HCT116 (cell line): ENCODE results near the gene THRB. TPM values are rescaled to one million over a fixed set of nuclear protein-coding genes. Genes with fewer than 3 reads are reported as not detected.

Experiments used
- ATAC-seq: fragments of 200-7000 bp; cut with Tn5 transposase; 2 replicates; pipeline ENCODE4 v1.9.1; 2020; ENCODE audit warnings: mild to moderate bottlenecking, moderate library complexity
- BruUV-seq: library from RNA; stranded (reverse); fragments of 400-500 nt; replicated peaks from 2 replicates; lab custom pipeline; 2021; lab: Mats Ljungman, UMichigan
- CTCF ChIA-PET: fragments of 300-600 bp; sonication (Branson Sonifier 250); formaldehyde crosslinking; loops from one replicate; lab custom pipeline; 2021; ENCODE audit warnings: antibody characterized with exemption; lab: Charles Lee
- POLR2A ChIA-PET: fragments of 300-600, 350-600 bp; sonication (Branson Sonifier 250); formaldehyde crosslinking; loops from one replicate; lab custom pipeline; 2021; ENCODE audit warnings: antibody characterized with exemption; lab: Charles Lee
- RAD21 ChIA-PET, 2 experiments: fragments of 300-600 bp; sonication (Branson Sonifier 250); formaldehyde crosslinking; loops; one replicate each; lab custom pipeline; 2023; ENCODE audit warnings: low total read pairs in 2 of 2; ENCODE audit not compliant: uncharacterized antibody in 2 of 2, unreplicated experiment in 2 of 2, low non-redundant PET in 1 of 2; lab: Charles Lee
- DNase-seq: peaks from one replicate; pipeline ENCODE4 v3.0.0-alpha.2; 2010; ENCODE audit warnings: low read depth, low spot score
- H2AFZ ChIP-seq: fragments of 200-600 bp; shearing (Covaris generic), sonication (generic); 2 replicates; pipeline ENCODE4 v1.6.1; 2017; ENCODE audit warnings: low read depth, mixed run types, mixed read lengths, antibody characterized with exemption, low read length; ENCODE audit not compliant: poor library complexity, severe bottlenecking
- H3K27ac ChIP-seq: 2 replicates; pipeline ENCODE4 v1.5.1; 2012; ENCODE audit warnings: low read depth, low read length
- H3K27me3 ChIP-seq: fragments of 200-600 bp; sonication (generic); 2 replicates; pipeline ENCODE4 v1.6.1; 2016; ENCODE audit warnings: mixed run types, low read length, mixed read lengths; ENCODE audit not compliant: insufficient read depth
- H3K36me3 ChIP-seq, 2 experiments: fragments of 200-500 bp in 1 of 2; fragments of 200-600 bp in 1 of 2; sonication (Bioruptor generic) in 1 of 2; sonication (generic) in 1 of 2; 2 replicates each; pipeline versions ENCODE4 v1.5.1 to v1.6.1; 2014 to 2016; ENCODE audit warnings: low read length in 2 of 2, inconsistent platforms in 1 of 2, mixed read lengths in 1 of 2, mixed run types in 1 of 2; ENCODE audit not compliant: insufficient read depth in 2 of 2, control insufficient read depth in 1 of 2
- H3K4me1 ChIP-seq, 2 experiments: fragments of 200-600 bp in 1 of 2; sonication (generic) in 1 of 2; 2 replicates each; pipeline versions ENCODE4 v1.5.1 to v1.6.1; 2012 to 2017; ENCODE audit warnings: low read length in 2 of 2, inconsistent platforms in 1 of 2, mild to moderate bottlenecking in 1 of 2, mixed read lengths in 1 of 2, mixed run types in 1 of 2, moderate library complexity in 1 of 2; ENCODE audit not compliant: insufficient read depth in 2 of 2, control insufficient read depth in 1 of 2
- H3K4me2 ChIP-seq: fragments of 200-600 bp; sonication (generic); 2 replicates; pipeline ENCODE4 v1.6.1; 2017; ENCODE audit warnings: mixed run types, low read length, mixed read lengths
- H3K4me3 ChIP-seq, 2 experiments: fragments of 200-600 bp in 1 of 2; sonication (generic) in 1 of 2; replicated peaks in 1 of 2; 2 replicates each; pipeline ENCODE4 v1.5.1; 2011 to 2016; ENCODE audit warnings: low read length in 2 of 2, control low read depth in 1 of 2, low read depth in 1 of 2, mild to moderate bottlenecking in 1 of 2, mixed read lengths in 1 of 2, mixed run types in 1 of 2
- H3K79me2 ChIP-seq: fragments of 200-600 bp; sonication (generic); 2 replicates; pipeline ENCODE4 v1.6.1; 2017; ENCODE audit warnings: mild to moderate bottlenecking, mixed run types, low read length, moderate library complexity, mixed read lengths; ENCODE audit not compliant: insufficient read depth
- H3K9ac ChIP-seq: fragments of 200-600 bp; sonication (generic); 2 replicates; pipeline ENCODE4 v1.6.1; 2016; ENCODE audit warnings: low read length, mixed read lengths
- H3K9me2 ChIP-seq: fragments of 200-600 bp; sonication (generic), shearing (Covaris generic); 2 replicates; pipeline ENCODE4 v1.6.1; 2017; ENCODE audit warnings: mixed run types, mild to moderate bottlenecking, moderate library complexity; ENCODE audit not compliant: insufficient read depth
- H3K9me3 ChIP-seq, 2 experiments: fragments of 200-500 bp in 1 of 2; fragments of 200-600 bp in 1 of 2; sonication (Bioruptor generic) in 1 of 2; sonication (generic) in 1 of 2; 2 replicates each; pipeline ENCODE4 v1.6.1; 2014 to 2017; ENCODE audit warnings: low read length in 2 of 2, mixed read lengths in 2 of 2, inconsistent platforms in 1 of 2, low read depth in 1 of 2, mild to moderate bottlenecking in 1 of 2, mixed run types in 1 of 2, moderate library complexity in 1 of 2; ENCODE audit not compliant: control insufficient read depth in 1 of 2, insufficient read depth in 1 of 2
- H4K20me1 ChIP-seq: fragments of 200-600 bp; sonication (generic), shearing (Covaris generic); 2 replicates; pipeline ENCODE4 v1.6.1; 2017; ENCODE audit warnings: mixed run types, mild to moderate bottlenecking, moderate library complexity; ENCODE audit not compliant: insufficient read depth
- CEBPB ChIP-seq: IDR thresholded peaks from 2 replicates; pipeline ENCODE4 v1.6.1; 2012; ENCODE audit warnings: low read depth
- ELF1 ChIP-seq: IDR thresholded peaks from 2 replicates; pipeline ENCODE4 v1.6.1; 2012; ENCODE audit warnings: low read depth, borderline replicate concordance
- EZH2 ChIP-seq: fragments of 200-600 bp; sonication (generic); IDR thresholded peaks from 2 replicates; pipeline ENCODE4 v1.6.1; 2017; ENCODE audit warnings: antibody characterized with exemption, mixed run types
- EZH2phosphoT487 ChIP-seq: fragments of 200-600 bp; IDR thresholded peaks from 2 replicates; pipeline ENCODE4 v1.6.1; 2018; ENCODE audit warnings: antibody characterized with exemption, borderline replicate concordance
- FOSL1 ChIP-seq: IDR thresholded peaks from 2 replicates; pipeline ENCODE4 v1.6.1; 2012; ENCODE audit warnings: low read depth
- JUND ChIP-seq: IDR thresholded peaks from 2 replicates; pipeline ENCODE4 v1.6.1; 2012
- MAX ChIP-seq: IDR thresholded peaks from 2 replicates; pipeline ENCODE4 v1.6.1; 2012
- POLR2A ChIP-seq: IDR thresholded peaks from 2 replicates; pipeline ENCODE4 v1.7.0; 2011; ENCODE audit warnings: borderline replicate concordance; ENCODE audit not compliant: insufficient read depth, insufficient read length; ENCODE audit errors: extremely low read depth
- POLR2AphosphoS5 ChIP-seq: IDR thresholded peaks from 2 replicates; pipeline ENCODE4 v1.6.1; 2011; ENCODE audit warnings: mild to moderate bottlenecking, low read depth, low read length, moderate library complexity
- RAD21 ChIP-seq: IDR thresholded peaks from 2 replicates; pipeline ENCODE4 v1.6.1; 2012; ENCODE audit warnings: low read depth, mild to moderate bottlenecking
- SP1 ChIP-seq: IDR thresholded peaks from 2 replicates; pipeline ENCODE4 v1.6.1; 2012; ENCODE audit warnings: low read depth
- SRF ChIP-seq: IDR thresholded peaks from 2 replicates; pipeline ENCODE4 v1.6.1; 2012; ENCODE audit warnings: low read depth
- YY1 ChIP-seq: IDR thresholded peaks from 2 replicates; pipeline ENCODE4 v1.6.1; 2011; ENCODE audit warnings: low read length, low read depth, moderate library complexity, mild to moderate bottlenecking; ENCODE audit not compliant: insufficient replicate concordance; ENCODE audit errors: extremely low read depth
- intact Hi-C: fragments of 100-400 bp; cut with micrococcal nuclease; formaldehyde crosslinking; loops from 2 replicates; pipeline ENCODE4 v1.10.0; 2022
- total RNA-seq: library from RNA; stranded (reverse); gene quantifications from one replicate; pipeline ENCODE4 v1.2.1, GENCODE V29; 2021; ENCODE audit not compliant: unreplicated experiment
- TF ChIP-seq, protein P1 (sequence below): IDR thresholded peaks from 2 replicates; pipeline ENCODE4 v1.6.1; 2012
- TF ChIP-seq, protein P2 (sequence below): IDR thresholded peaks from 2 replicates; pipeline ENCODE4 v1.6.1; 2011; ENCODE audit warnings: mild to moderate bottlenecking, low read length, moderate library complexity; ENCODE audit not compliant: insufficient replicate concordance; ENCODE audit errors: extremely low read depth

THRB gene
- total RNA-seq, 1 experiment from 2014 or later = 2.5 TPM

GRCh38 chr3:24365168-24365567 lies 129.5 kb downstream of the THRB start:
- Histone ChIP-seq H3K27me3 (no peaks in the 10 kb centered on the region), H3K9ac (no peak overlapping the region), H3K9me2 (no peaks in the 10 kb centered on the region), H3K4me1 (peaks cover 3 to 10% of the 10 kb centered on the region in 2 experiments; a peak in 2 of 4 replicates), H3K79me2 (no peaks in the 10 kb centered on the region), H3K36me3 (no peaks in the 10 kb centered on the region), H3K4me2 (peak overlapping the region; percentile 67), H2AFZ (no peak overlapping the region), H4K20me1 (no peaks in the 10 kb centered on the region), H3K4me3 (peak overlapping the region in 1 of 2 experiments; percentile 7; a peak in 1 of 4 replicates), H3K9me3 (no peaks in the 10 kb centered on the region), H3K27ac (no peak overlapping the region)
- RAD21 ChIA-PET = no interaction called here
- ATAC-seq = peak; percentile 95
- DNase-seq = peak; percentile 31
- POLR2A ChIA-PET = interaction anchor here (1.3 kb wide), 1 partner anchor 448 kb away, joined by 4 read pairs; the partner anchor contains the start of genes NKIRAS1 and RPL15
- BruUV-seq = no TSS peak
- TF ChIP-seq CEBPB (no peak), FOSL1 (peak; percentile 73), RAD21 (peak; percentile 29; the same call in 1 of the 2 replicates), YY1 (peak; percentile 31), SRF (peak; percentile 47; the same call in 1 of the 2 replicates), JUND (peak; percentile 73), POLR2AphosphoS5 (0 out of 2 replicates have a peak, but pooled peaks have one; percentile 17), EZH2phosphoT487 (no peak), SP1 (peak; percentile 58; the same call in 1 of the 2 replicates)
- CTCF ChIA-PET = no interaction called here
- intact Hi-C loops = no loop called here

DNA sequence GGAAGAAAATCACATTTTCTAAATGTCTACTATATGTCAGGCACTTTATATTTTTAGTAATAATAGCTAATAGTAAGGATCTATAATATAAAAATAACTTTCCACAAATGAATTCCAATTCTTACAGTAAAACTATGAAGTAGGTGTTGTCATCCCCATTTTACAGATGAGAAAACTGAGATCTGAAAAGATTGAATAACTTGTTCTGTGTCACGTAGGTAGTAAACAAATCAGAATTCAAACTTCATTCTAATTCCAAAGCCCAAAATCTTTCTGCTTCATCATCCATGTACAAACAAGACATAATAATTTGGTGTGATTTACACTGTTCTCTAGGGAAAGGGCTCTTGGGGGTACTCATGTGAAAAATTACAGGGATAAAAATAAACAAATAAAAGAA lies 130.3 kb downstream of the THRB start:
- ChIA-PET CTCF (no interaction called here), POLR2A (no interaction called here)
- intact Hi-C loops = no loop called here

More for the DNA sequence above, 130.3 kb downstream of the THRB start:
- Histone ChIP-seq H3K9me3 (no peaks in the 10 kb centered on the region), H3K27ac (no peak overlapping the region), H3K36me3 (no peaks in the 10 kb centered on the region), H4K20me1 (no peaks in the 10 kb centered on the region), H3K9ac (no peak overlapping the region), H3K27me3 (no peaks in the 10 kb centered on the region), H3K79me2 (no peaks in the 10 kb centered on the region), H3K4me2 (peak overlapping the region; percentile 67; the same call in 1 of the 2 replicates), H2AFZ (no peak overlapping the region), H3K4me3 (no peak overlapping the region), H3K4me1 (peaks cover 3 to 10% of the 10 kb centered on the region in 2 experiments; a peak in 2 of 4 replicates), H3K9me2 (no peaks in the 10 kb centered on the region)
- ATAC-seq = no peak
- RAD21 ChIA-PET = no interaction called here
- TF ChIP-seq EZH2 (no peak), RAD21 (no peak), ELF1 (no peak), POLR2AphosphoS5 (no peak), MAX (no peak), SRF (no peak), POLR2A (no peak), SP1 (no peak)
- TF ChIP-seq, protein P1, sequence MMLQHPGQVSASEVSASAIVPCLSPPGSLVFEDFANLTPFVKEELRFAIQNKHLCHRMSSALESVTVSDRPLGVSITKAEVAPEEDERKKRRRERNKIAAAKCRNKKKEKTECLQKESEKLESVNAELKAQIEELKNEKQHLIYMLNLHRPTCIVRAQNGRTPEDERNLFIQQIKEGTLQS = no peak
- TF ChIP-seq, protein P2, sequence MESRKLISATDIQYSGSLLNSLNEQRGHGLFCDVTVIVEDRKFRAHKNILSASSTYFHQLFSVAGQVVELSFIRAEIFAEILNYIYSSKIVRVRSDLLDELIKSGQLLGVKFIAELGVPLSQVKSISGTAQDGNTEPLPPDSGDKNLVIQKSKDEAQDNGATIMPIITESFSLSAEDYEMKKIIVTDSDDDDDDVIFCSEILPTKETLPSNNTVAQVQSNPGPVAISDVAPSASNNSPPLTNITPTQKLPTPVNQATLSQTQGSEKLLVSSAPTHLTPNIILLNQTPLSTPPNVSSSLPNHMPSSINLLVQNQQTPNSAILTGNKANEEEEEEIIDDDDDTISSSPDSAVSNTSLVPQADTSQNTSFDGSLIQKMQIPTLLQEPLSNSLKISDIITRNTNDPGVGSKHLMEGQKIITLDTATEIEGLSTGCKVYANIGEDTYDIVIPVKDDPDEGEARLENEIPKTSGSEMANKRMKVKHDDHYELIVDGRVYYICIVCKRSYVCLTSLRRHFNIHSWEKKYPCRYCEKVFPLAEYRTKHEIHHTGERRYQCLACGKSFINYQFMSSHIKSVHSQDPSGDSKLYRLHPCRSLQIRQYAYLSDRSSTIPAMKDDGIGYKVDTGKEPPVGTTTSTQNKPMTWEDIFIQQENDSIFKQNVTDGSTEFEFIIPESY = no peak
- DNase-seq = no peak
- BruUV-seq = no TSS peak
